HepG2 (cell line): ENCODE results near the gene RNPEPL1. TPM values are rescaled to one million over a fixed set of nuclear protein-coding genes. Genes with fewer than 3 reads are reported as not detected.

ENCODE experiments used
- CENPX ChIP-seq: sonication (generic); formaldehyde crosslinking; IDR thresholded peaks from 2 replicates; pipeline ENCODE4 v1.9.0; 2021; ENCODE audit warnings: mild to moderate bottlenecking, missing genetic modification reagents, moderate library complexity
- DMTF1 ChIP-seq: sonication (generic); formaldehyde crosslinking; IDR thresholded peaks from 2 replicates; pipeline ENCODE4 v1.4.0; 2020; ENCODE audit warnings: mild to moderate bottlenecking, missing genetic modification reagents
- EP300 ChIP-seq, 3 experiments: sonication (generic) in 1 of 3; formaldehyde crosslinking in 1 of 3; IDR thresholded peaks; 2 replicates each; pipeline versions ENCODE4 v1.5.1 to v1.6.1; 2011 to 2020; ENCODE audit warnings: low read depth in 2 of 3, low read length in 2 of 3, borderline replicate concordance in 1 of 3, improper control_type of control experiment in 1 of 3, mild to moderate bottlenecking in 1 of 3, missing genetic modification reagents in 1 of 3, moderate library complexity in 1 of 3
- GATA4 ChIP-seq: sonication (generic); IDR thresholded peaks from 2 replicates; pipeline ENCODE4 v1.6.1; 2016; ENCODE audit warnings: antibody characterized with exemption, low read depth, borderline replicate concordance
- GTF3A ChIP-seq: sonication (generic); formaldehyde crosslinking; conservative IDR thresholded peaks from 2 replicates; pipeline ENCODE4 v1.4.0; 2020; ENCODE audit warnings: mild to moderate bottlenecking, missing genetic modification reagents
- KAT8 ChIP-seq: IDR thresholded peaks from 2 replicates; pipeline ENCODE4 v1.6.1; 2016; ENCODE audit warnings: missing genetic modification reagents, missing compliant biosample characterization
- KLF12 ChIP-seq: sonication (generic); formaldehyde crosslinking; IDR thresholded peaks from 2 replicates; pipeline ENCODE4 v1.4.0; 2020; ENCODE audit warnings: missing genetic modification reagents, borderline replicate concordance
- MLX ChIP-seq: IDR thresholded peaks from 2 replicates; pipeline ENCODE4 v1.6.1; 2016
- MYPOP ChIP-seq: sonication (generic); formaldehyde crosslinking; IDR thresholded peaks from 2 replicates; pipeline ENCODE4 v1.8.1; 2023; ENCODE audit warnings: mild to moderate bottlenecking, moderate library complexity, missing genetic modification reagents
- PRMT3 ChIP-seq: sonication (generic); formaldehyde crosslinking; IDR thresholded peaks from 2 replicates; pipeline ENCODE4 v1.8.1; 2022; ENCODE audit warnings: low read depth, mild to moderate bottlenecking, moderate library complexity, missing genetic modification reagents, borderline replicate concordance
- RBM22 ChIP-seq: fragments of 200-400 bp; formaldehyde crosslinking; optimal IDR thresholded peaks from 2 replicates; pipeline ENCODE3; 2017; ENCODE audit warnings: mild to moderate bottlenecking, low read length, moderate library complexity
- SKI ChIP-seq: fragments of 450-650 bp; IDR thresholded peaks from one replicate; pipeline ENCODE4 v1.6.1; 2018; ENCODE audit warnings: mild to moderate bottlenecking; ENCODE audit not compliant: partially characterized antibody
- TBX2 ChIP-seq: sonication (generic); formaldehyde crosslinking; IDR thresholded peaks from 2 replicates; pipeline ENCODE4 v1.5.0; 2020; ENCODE audit warnings: missing genetic modification reagents, mild to moderate bottlenecking, borderline replicate concordance
- ZFP90 ChIP-seq: sonication (generic); formaldehyde crosslinking; IDR thresholded peaks from 2 replicates; pipeline ENCODE4 v1.8.0; 2022; ENCODE audit warnings: missing genetic modification reagents, mild to moderate bottlenecking, inconsistent platforms, borderline replicate concordance
- ZFY ChIP-seq: sonication (generic); formaldehyde crosslinking; IDR thresholded peaks from 2 replicates; pipeline ENCODE4 v1.4.0; 2020; ENCODE audit warnings: missing genetic modification reagents
- ZNF136 ChIP-seq: sonication (generic); formaldehyde crosslinking; IDR thresholded peaks from 2 replicates; pipeline ENCODE4 v1.8.1; 2022; ENCODE audit warnings: low read depth, mild to moderate bottlenecking, moderate library complexity, missing genetic modification reagents
- ZNF17 ChIP-seq: sonication (generic); formaldehyde crosslinking; IDR thresholded peaks from 2 replicates; pipeline ENCODE4 v1.5.0; 2020; ENCODE audit warnings: mild to moderate bottlenecking, missing genetic modification reagents
- ZNF510 ChIP-seq: sonication (generic); formaldehyde crosslinking; IDR thresholded peaks from 2 replicates; pipeline ENCODE4 v1.4.0; 2020; ENCODE audit warnings: low read depth, mild to moderate bottlenecking, missing genetic modification reagents
- ZNF577 ChIP-seq: sonication (generic); formaldehyde crosslinking; IDR thresholded peaks from 2 replicates; pipeline ENCODE4 v1.4.0; 2020; ENCODE audit warnings: mild to moderate bottlenecking, low read depth, missing genetic modification reagents, borderline replicate concordance
- ZNF674 ChIP-seq: sonication (generic); formaldehyde crosslinking; IDR thresholded peaks from 2 replicates; pipeline ENCODE4 v1.5.0; 2020; ENCODE audit warnings: low read depth, mild to moderate bottlenecking, missing genetic modification reagents
- ZNF749 ChIP-seq: sonication (generic); formaldehyde crosslinking; IDR thresholded peaks from 2 replicates; pipeline ENCODE4 v1.8.0; 2022; ENCODE audit warnings: mild to moderate bottlenecking, missing genetic modification reagents, moderate library complexity, borderline replicate concordance
- ZNF879 ChIP-seq: sonication (generic); formaldehyde crosslinking; IDR thresholded peaks from 2 replicates; pipeline ENCODE4 v1.8.1; 2023; ENCODE audit warnings: missing genetic modification reagents
- ZNF891 ChIP-seq: sonication (generic); formaldehyde crosslinking; IDR thresholded peaks from 2 replicates; pipeline ENCODE4 v1.5.0; 2020; ENCODE audit warnings: mild to moderate bottlenecking, missing genetic modification reagents
- ZSCAN5A ChIP-seq: sonication (generic); formaldehyde crosslinking; IDR thresholded peaks from 2 replicates; pipeline ENCODE4 v1.8.0; 2022; ENCODE audit warnings: mild to moderate bottlenecking, missing genetic modification reagents, borderline replicate concordance
- polyA plus RNA-seq, 8 experiments: library from polyadenylated mRNA; depleted of rRNA in 3 of 8; stranded (reverse) in 7 of 8; unstranded in 1 of 8; fragments of >200 nt; fragmentation: Illumina TruSeq in 4 of 8; extraction: Trizol in 4 of 8; gene quantifications; 2 replicates each; pipeline versions ENCODE4 v1.2.1 to v1.2.3, GENCODE V29; 2011 to 2016; ENCODE audit warnings: low read depth in 4 of 8, missing spikeins in 1 of 8, mixed read lengths in 1 of 8; ENCODE audit not compliant: insufficient read depth in 1 of 8
- total RNA-seq, 5 experiments: library from RNA; depleted of rRNA; stranded (reverse); fragments of >200 nt; fragmentation: Illumina TruSeq; extraction: Trizol; gene quantifications; 2 replicates each; pipeline ENCODE4 v1.2.3, GENCODE V29; 2016; ENCODE audit warnings: low read depth in 1 of 5

RNPEPL1 gene
- total and polyA plus RNA-seq, 2 of the 13 experiments (the other 11 are each of a cell fraction or from before 2014, with no cell fraction given) = 13.0 to 18.0 TPM

- TF ChIP-seq ZNF879 (CRISPR knock-in tag) (no peak), ZNF674 (CRISPR knock-in tag) (0 out of 2 replicates have a peak, but pooled peaks have one; percentile 42), SKI (peak; percentile 75), KAT8 (CRISPR knock-in tag) (peak; percentile 87; the same call in 1 of the 2 replicates), MLX (CRISPR knock-in tag) (peak; percentile 52), MYPOP (CRISPR knock-in tag) (no peak), CENPX (no peak), ZNF891 (peak; percentile 92; the same call in 1 of the 2 replicates), ZFY (CRISPR knock-in tag) (peak; percentile 88), GTF3A (no peak), ZSCAN5A (no peak), ZFP90 (peak; percentile 23; the same call in 1 of the 2 replicates), KLF12 (CRISPR knock-in tag) (peak; percentile 76), ZNF577 (CRISPR knock-in tag) (no peak), PRMT3 (0 out of 2 replicates have a peak, but pooled peaks have one; percentile 75), ZNF17 (CRISPR knock-in tag) (no peak), TBX2 (CRISPR knock-in tag) (peak; percentile 88), ZNF136 (no peak; the same call in 1 of the 2 replicates), ZNF510 (CRISPR knock-in tag) (no peak), DMTF1 (CRISPR knock-in tag) (no peak), EP300 (IDR thresholded peaks at IDR 0.05; ENCODE audit: low read depth in 2 of 2, low read length in 2 of 2) (peak in 1 of 2 experiments; percentile 68; a peak in 2 of 4 replicates), EP300 (CRISPR knock-in tag; IDR thresholded peaks at IDR 0.05; ENCODE audit: borderline replicate concordance) (peak; percentile 65; the same call in 1 of the 2 replicates), GATA4 (no peak), ZNF749 (CRISPR knock-in tag) (no peak), RBM22 (no peak)
Measured at GRCh38 chr2:240626531-240627300, 58.4 kb downstream of the RNPEPL1 start (continued).
